ENCODE results near the gene TNPO3.

The TNPO3 gene
- total RNA-seq: 86.8 to 189 (median 106) reads per million in 3 experiments

- peak; percentile 84 for DNase-seq
Measured at GRCh38 chr7:129054438-129055293, at the start of gene TNPO3. TNPO3 (minus strand) TSS chr7:129055111; CDS start chr7:129054770, 341 bp downstream.

- DNase-seq: no peak
Measured at GRCh38 chr7:129103561-129104324, 48.8 kb upstream of the TNPO3 start.

- DNase-seq: no peak
Measured at GRCh38 chr7:129101746-129102145, 46.8 kb upstream of the TNPO3 start.

DNA sequence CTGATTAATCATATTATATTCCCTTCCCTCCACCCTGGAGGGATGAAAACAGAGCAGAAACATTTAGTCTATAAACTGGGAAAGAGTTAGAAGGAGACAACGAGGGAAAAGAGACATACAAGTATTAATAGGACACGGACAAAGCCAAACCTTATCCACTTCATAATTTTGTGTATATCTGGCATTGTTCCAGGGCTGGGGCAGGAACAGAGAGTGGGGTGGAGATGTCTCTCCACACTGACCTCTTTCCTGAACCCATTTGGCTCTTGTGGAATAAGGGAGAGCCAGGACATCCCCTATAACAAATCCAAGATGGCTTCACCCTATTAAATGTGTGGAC is 45.9 kb upstream of the TNPO3 start:
- DNase-seq: no peak

DNA sequence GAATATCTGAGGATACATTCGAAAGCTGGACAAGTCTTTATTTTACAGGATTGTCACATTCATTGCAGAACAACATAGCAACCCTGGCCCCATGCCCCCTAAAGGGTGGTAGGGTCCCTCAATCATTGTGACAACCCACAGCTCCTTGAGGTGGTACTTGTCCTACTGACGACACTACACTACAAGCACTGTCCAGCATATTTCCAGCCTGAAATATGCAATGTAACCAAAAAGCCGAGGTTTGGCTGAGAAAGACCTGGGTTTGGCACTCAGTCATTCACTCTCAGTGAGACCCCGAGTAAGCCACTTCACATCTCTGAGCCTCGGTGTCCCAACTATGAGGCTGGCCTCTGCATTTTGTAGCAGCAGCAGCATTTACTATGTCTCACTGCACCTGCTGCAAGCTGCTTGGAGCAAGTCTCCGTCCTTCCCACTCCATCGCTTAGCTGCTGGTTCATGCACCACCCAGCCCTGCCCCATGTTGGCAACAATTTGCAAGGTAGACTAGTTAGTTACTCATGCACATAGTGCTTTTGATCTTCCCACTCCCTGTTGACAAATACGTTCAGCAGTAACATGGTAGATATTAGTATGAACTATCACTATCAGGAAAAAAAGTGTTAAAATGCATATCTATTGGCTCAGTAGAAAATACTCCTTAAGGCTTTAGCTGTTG is 43.6 kb upstream of the TNPO3 start:
- DNase-seq: no peak

DNA sequence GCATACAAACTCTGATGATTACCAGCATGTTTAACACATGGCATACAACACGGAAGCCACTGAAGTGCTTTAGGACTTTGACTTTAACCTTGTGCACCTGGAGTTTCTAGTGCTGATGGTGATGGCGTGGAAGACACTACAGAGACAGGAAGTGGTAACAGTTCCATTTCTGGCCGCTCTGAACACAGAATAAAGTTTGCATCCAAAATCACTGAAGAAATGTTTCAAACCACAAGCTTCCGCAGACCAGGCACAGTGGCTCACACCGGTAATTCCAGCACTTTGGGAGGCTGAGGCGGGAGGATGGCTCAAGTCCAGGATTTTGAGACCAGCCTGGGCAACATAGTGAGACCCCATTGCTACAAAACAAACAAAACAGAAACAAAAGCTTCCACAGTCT is 40.3 kb upstream of the TNPO3 start:
- peak; percentile 23 for DNase-seq

DNA sequence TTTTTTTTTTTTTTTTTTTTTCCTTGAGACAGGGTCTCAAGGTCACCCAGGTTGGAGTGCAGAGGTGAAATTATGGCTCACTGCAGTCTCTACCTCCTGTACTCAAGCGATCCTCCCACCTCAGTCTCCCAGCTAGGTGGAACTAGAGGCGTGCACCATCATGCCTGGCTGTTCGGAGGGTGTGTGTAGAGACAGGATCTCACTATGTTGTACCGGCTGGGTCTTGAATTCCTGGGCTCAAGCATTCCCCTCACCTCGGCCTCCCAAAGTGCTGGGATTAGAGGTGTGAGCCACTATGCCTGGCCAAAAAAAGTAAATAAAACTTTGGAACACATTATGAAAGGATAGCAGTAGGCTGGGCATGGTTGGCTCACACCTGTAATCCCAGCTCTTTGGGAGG is 39.6 kb upstream of the TNPO3 start:
- no peak for DNase-seq

GRCh38 chr7:129093867-129094456 is 39.1 kb upstream of the TNPO3 start:
- no peak for DNase-seq

DNA sequence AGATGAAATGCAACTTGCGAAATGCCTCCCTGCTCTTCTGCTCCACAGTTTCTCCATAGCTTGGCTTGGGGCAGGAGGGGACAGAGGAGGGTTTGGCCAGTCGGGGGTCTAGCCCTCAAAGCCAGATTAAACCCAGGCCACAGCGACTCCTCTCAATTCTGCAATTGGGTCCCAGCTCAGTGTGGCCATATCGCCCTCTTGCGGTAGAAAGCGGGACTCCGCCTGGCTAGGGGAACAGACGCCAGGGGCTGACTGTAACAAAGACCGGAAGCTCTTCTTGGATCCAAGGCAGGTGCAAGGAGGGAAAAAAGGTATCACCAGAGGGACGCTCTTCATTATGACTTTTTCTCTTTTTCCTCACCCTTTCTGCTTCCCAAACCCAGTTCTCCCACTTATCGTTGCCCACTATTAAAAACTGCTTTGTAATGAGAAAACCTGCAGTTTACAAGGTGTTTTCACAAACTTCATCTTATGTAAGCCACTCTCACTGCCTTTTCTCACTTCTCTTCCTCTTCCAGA is 36.6 kb upstream of the TNPO3 start:
- peak; percentile 73 for DNase-seq

GRCh38 chr7:129090300-129090907 is 35.5 kb upstream of the TNPO3 start:
- DNase-seq: no peak

DNA sequence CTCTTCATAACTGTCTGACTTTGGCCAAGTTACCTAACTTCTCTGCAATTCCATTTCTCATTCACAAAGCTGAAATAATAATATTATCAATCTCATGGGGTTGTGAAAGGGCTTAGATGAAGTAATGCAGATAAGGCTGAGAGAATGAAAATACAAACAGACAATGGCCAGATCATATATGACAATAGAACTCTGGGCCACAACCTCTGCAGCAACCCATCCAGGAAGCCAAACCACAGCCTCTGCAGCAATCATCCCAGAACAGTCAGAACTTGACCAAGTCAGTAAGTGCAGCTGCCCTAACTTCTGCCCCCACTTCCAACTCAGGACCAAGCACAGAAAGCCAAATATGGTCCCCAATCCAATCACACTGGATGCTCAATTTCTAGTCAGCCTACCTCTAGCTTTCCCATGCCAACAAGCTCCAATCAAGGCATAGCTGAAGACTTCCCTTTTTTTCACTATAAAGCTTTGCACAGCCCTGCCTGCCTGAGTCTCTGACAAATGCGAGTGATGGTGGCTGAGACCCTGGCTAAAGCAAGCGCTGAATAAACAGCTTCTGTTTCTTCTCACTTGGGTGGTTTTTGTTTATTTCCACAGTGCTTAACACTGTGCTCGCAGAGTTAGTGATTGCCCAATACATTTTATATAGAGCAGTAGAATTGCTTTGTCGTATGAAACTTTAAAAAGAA is 34.8 kb upstream of the TNPO3 start:
- DNase-seq: no peak

DNA sequence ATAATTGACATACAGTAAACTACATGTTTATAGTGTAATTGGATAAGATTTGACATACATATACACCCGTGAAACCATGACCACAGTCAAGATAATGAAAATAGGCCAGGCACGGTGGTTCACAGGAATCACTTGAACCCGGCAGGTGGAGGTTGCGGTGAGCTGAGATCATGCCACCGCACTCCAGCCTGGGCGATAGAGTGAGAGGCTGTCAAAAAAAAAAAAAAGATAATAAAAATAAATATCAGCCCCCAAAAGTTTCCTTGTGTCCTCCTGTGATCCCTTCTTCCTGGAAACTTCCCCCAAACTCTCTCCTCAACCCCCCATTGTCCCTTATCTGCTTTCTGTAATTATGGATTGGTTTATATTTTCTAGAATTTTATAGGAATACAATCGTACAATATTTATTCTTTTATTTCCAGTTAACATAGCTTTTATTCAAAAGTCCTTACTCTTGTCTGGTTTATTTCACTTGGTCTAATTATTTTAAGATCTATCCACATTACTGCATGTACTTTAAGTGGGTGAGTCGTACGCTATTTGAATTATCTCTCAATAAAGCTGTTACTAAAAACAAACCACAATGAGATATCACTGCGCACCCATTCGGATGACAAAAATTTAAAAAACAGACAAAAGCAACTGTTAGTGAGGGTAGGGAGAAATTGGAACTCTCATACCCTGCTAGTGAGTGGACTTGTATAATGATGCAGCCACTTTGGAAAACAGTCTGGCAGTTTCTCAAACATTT is 30.1 kb upstream of the TNPO3 start:
- DNase-seq: no peak

- DNase-seq: no peak
Measured at GRCh38 chr7:129083525-129083924, 28.6 kb upstream of the TNPO3 start.

DNA sequence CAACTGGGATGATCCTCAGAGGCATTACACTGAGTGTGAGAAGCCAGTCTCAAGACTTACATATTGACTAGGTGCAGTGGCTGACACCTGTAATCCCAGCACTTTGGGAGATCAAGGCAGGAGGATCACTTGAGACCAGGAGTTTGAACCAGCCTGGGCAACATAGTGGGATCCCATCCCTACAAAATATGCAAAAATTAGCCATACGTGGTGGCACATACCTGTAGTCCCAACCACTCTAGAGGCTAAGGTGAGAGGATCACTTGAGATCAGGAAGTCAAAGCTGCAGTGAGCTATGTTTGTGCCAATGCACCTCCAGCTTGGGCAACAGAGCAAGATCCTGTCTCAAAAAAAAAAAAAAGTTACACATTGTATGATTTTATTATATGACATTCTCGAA is 23.5 kb upstream of the TNPO3 start:
- DNase-seq: no peak

- DNase-seq: no peak
Measured at GRCh38 chr7:129076886-129077285, 22.0 kb upstream of the TNPO3 start.

DNA sequence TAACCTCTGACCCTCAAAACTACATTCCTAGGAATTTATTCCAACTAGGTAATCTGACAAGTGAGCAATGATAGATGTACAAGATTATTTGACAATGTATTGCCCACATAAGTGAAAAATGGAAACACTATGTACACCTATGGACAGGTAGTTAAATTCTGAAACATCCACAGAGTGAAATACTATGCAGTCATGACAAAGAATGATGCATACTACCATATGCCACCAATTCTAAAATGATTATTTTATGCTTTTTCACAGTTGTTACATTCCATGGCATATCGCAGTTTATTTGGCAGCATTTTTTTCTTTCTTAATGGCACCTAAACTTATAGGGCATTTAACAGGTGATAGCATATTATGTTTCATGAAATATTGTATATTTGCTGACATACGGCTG is 20.1 kb upstream of the TNPO3 start:
- no peak for DNase-seq

- no peak for DNase-seq
Measured at GRCh38 chr7:129074361-129074871, 19.5 kb upstream of the TNPO3 start.

GRCh38 chr7:129073738-129074137 is 18.8 kb upstream of the TNPO3 start:
- no peak for DNase-seq

GRCh38 chr7:129073204-129073603 is 18.3 kb upstream of the TNPO3 start:
- DNase-seq: no peak

- no peak for DNase-seq
Measured at GRCh38 chr7:129072479-129073011, 17.6 kb upstream of the TNPO3 start.

- no peak for DNase-seq
Measured at GRCh38 chr7:129069021-129069420, 14.1 kb upstream of the TNPO3 start.
